ENCODE results near the gene RAP2B. TPM values are rescaled to one million over a fixed set of nuclear protein-coding genes. Genes with fewer than 3 reads are reported as not detected.

The RAP2B gene
- total RNA-seq, 2 experiments from 2014 or later, result 10.4 TPM

DNA sequence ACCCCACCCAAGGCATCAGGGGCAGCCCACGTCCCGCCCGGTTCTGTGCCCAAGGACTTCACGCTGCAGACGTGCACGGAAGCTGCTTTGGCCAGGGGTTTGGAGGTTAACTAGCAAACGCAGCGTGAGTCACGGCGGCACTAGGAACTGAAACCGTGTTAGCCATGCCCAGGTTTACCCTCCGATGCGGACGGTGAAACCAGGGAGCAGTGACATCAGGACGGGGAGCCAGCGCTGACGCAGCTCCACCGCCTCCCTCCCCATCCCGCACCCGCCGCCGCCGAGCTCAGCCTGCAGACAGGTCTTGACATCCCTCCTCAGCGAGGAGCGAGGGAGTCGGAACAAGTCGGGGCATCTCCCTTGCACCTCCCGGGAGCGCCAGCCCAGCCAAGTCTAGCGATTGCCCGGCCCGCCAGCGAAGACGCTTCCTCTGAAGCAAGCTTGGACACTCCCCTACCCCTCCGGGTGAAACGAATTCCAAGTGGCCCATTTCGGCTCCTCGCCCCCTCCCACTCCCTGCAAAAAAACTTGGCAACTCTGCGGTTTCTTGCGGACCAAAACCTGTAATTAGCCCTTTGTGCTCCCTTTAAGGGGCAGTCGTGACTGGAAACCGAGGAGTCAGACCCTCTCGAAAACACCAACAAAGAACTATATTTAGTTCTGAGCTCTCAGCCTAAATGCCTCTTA, 1.4 kb upstream of the RAP2B start:
- ATAC-seq, result peak; percentile 42
- H3K9me3 Mint-ChIP-seq (ENCODE audit: low read depth), result no peaks in the 10 kb centered on the region

DNA sequence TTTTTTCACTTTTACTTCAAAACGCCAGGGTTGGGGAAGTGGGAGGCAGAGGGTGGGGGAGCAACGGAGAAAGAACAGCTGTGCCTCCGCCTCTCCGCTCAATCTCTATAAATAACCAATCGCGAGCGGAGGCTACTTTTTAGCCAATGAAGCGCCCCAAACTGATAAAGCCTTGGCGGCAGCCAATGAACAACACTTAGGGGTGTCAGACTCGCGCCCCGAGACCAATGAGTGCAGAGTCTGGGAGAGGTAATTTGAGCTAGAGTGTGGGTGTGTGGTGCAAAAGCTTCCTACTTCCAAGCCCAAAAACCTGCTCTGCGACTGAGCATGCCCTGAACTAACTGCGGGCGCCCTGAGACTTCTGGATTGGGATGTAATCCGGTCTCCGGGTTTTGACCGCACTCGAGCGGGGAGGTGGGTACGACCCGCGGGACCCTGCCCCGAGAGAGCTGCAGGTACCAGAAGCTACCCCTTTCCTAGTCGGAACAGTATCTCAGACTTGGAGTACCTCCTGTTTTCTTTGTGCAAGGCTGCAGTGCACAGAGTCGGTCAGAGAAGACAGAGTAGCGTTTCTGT, 800 bp upstream of the RAP2B start:
- DNase-seq, result peak; percentile 94
- H3K36me3 Mint-ChIP-seq (ENCODE audit: low read depth), result peaks cover 13% of the 10 kb centered on the region
- CTCF ChIA-PET, result interaction anchor here (0.7 to 2.0 kb wide), 8 partner anchors 49 to 433 kb away, joined by 3 to 6 read pairs (median 4); no protein-coding TSS in a partner anchor
- ATAC-seq, result peak; percentile 83
- POLR2A ChIA-PET, result interaction anchor here (0.6 to 1.5 kb wide), 5 partner anchors 31 to 863 kb away, joined by 3 read pairs; no protein-coding TSS in a partner anchor
- H3K27ac Mint-ChIP-seq, result peak overlapping the region; percentile 97
- intact Hi-C loops (cut with DNase I, micrococcal nuclease), result loop anchor here (1.0 to 10.0 kb wide), 9 partner anchors 60 to 1959 kb away; partner anchors contain the start of genes DHX36 (in 1 of the 2) and GPR171 (in 1 of the 2)
- no peaks in the 10 kb centered on the region for H3K9me3 Mint-ChIP-seq (ENCODE audit: low read depth)
- H3K27me3 Mint-ChIP-seq, result no peaks in the 10 kb centered on the region
- H3K4me1 Mint-ChIP-seq, result peaks cover 32% of the 10 kb centered on the region
- peak overlapping the region; percentile 97 for H3K4me3 Mint-ChIP-seq

More for the DNA sequence above, 1.4 kb upstream of the RAP2B start:
- Mint-ChIP-seq H3K27me3 (no peaks in the 10 kb centered on the region), H3K27ac (peak overlapping the region; percentile 97), H3K4me3 (peak overlapping the region; percentile 97), H3K4me1 (peaks cover 25% of the 10 kb centered on the region), H3K36me3 (ENCODE audit: low read depth) (peaks cover 12% of the 10 kb centered on the region)
- peak; percentile 90 for DNase-seq
- intact Hi-C loops (cut with DNase I, micrococcal nuclease), result loop anchor here (1.0 to 10.0 kb wide), 11 partner anchors 22 to 1958 kb away; partner anchors contain the start of genes DHX36 (in 1 of the 2) and GPR171 (in 1 of the 2)
- POLR2A ChIA-PET, result interaction anchor here (0.5 to 1.5 kb wide), 5 partner anchors 30 to 862 kb away, joined by 3 to 5 read pairs (median 3); no protein-coding TSS in a partner anchor
- CTCF ChIA-PET, result interaction anchor here (0.7 to 2.0 kb wide), 8 partner anchors 49 to 434 kb away, joined by 3 to 6 read pairs (median 4); no protein-coding TSS in a partner anchor

DNA sequence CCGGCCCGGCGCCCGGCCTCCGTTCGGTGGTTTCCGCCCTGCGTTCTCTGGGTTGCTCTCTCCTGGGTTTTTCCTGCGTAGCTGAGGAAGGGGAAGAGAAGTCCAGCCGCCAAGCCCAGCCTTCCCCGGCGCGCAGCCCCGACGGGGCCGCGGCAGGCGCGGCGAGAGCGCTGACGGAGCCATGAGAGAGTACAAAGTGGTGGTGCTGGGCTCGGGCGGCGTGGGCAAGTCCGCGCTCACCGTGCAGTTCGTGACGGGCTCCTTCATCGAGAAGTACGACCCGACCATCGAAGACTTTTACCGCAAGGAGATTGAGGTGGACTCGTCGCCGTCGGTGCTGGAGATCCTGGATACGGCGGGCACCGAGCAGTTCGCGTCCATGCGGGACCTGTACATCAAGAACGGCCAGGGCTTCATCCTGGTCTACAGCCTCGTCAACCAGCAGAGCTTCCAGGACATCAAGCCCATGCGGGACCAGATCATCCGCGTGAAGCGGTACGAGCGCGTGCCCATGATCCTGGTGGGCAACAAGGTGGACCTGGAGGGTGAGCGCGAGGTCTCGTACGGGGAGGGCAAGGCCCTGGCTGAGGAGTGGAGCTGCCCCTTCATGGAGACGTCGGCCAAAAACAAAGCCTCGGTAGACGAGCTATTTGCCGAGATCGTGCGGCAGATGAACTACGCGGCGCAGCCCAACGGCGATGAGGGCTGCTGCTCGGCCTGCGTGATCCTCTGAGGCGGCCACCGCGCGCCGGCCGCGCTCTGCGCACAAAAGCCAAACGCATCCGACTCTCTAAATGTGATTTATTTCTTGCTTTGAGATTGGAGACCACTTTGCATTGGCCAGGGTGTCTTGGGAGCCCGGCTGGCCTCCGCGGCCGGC, 727 bp downstream of the RAP2B start:
- Mint-ChIP-seq H3K36me3 (ENCODE audit: low read depth) (peaks cover 17% of the 10 kb centered on the region), H3K9me3 (ENCODE audit: low read depth) (no peaks in the 10 kb centered on the region), H3K4me3 (peak overlapping the region; percentile 97), H3K4me1 (peaks cover 44% of the 10 kb centered on the region), H3K27me3 (no peaks in the 10 kb centered on the region), H3K27ac (peak overlapping the region; percentile 91)
- DNase-seq, result peak; percentile 64
- CTCF ChIA-PET, result interaction anchor here (0.9 kb wide), 1 partner anchor 606 kb away, joined by 3 read pairs; no protein-coding TSS in a partner anchor
- intact Hi-C loops (cut with DNase I, micrococcal nuclease), result loop anchor here (1.0 to 10.0 kb wide), 7 partner anchors 119 to 1960 kb away; partner anchors contain the start of gene GPR171 (in 1 of the 2)
- ATAC-seq, result no peak
- POLR2A ChIA-PET, result no interaction called here

DNA sequence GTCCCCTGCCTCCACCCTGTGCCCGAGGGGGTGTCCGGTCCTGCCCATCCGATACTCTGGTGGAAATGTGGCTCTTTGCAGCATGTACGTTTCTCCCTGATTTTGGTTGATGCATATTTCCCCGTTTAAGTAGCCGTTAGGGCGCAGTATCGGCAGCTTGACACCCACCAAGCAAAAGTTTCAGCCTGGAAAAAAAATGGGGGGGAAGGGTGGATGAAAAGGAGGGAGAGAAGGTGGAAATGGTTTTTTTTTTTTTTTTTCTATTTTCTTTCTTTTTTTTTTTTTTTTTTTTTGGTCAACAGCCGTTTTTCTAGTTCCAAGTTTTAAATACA, 1.3 kb downstream of the RAP2B start:
- no peak for ATAC-seq
- peaks cover 48% of the 10 kb centered on the region for H3K4me1 Mint-ChIP-seq
- H3K27me3 Mint-ChIP-seq, result no peaks in the 10 kb centered on the region
- peak overlapping the region; percentile 97 for H3K4me3 Mint-ChIP-seq
- peak overlapping the region; percentile 91 for H3K27ac Mint-ChIP-seq
- CTCF ChIA-PET, result interaction anchor here (0.9 to 1.3 kb wide), 3 partner anchors 127 to 605 kb away, joined by 3 read pairs; no protein-coding TSS in a partner anchor
- no peaks in the 10 kb centered on the region for H3K9me3 Mint-ChIP-seq (ENCODE audit: low read depth)
- POLR2A ChIA-PET, result no interaction called here
- intact Hi-C loops (cut with DNase I, micrococcal nuclease), result loop anchor here (1.0 to 10.0 kb wide), 7 partner anchors 120 to 1961 kb away; partner anchors contain the start of gene GPR171 (in 1 of the 2)
- DNase-seq, result no peak
- peaks cover 17% of the 10 kb centered on the region for H3K36me3 Mint-ChIP-seq (ENCODE audit: low read depth)

DNA sequence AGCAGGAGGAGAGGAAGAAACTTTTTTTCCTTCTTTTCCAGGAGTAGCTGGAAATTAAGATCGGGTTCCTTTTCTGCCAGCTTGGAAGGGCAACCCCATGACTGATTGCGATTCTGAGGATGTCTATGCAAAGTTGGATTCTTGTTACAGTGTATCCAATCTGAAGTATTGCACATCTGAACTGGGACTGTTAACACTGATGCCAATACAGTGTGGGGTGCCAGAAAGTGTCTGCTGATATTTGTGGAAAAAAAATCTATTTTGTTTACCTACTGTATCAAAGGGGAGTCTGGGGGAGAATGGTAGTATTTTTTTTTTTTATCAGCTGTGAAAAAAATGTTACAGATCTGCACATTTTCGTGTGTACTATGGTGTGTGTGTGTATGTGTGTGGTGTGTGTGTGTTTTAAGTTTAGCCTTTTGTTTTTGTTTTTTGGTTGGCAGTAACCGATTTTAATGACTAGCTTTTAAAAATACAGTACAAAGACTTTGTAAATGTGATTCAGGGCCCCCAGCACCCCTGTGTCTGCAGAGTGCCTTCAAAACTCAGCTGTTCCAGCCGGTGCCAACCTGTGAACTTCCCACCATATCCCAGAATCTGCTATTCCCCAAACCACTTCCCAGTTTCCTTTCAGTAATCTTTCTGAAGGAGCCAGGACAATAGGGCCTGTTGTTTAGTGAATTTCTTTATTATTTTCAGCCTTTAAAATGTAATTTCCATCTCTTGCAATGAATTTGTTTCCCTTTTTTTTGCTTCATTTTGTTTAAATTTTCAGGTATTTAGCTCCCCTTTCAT, 1.9 kb downstream of the RAP2B start:
- ChIA-PET CTCF (interaction anchor here (0.6 to 1.7 kb wide), 7 partner anchors 22 to 605 kb away, joined by 3 to 6 read pairs (median 3); no protein-coding TSS in a partner anchor), POLR2A (no interaction called here)
- H3K27ac Mint-ChIP-seq, result peak overlapping the region; percentile 91
- H3K4me3 Mint-ChIP-seq, result peak overlapping the region; percentile 97
- DNase-seq (no peak), ATAC-seq (no peak)
- H3K36me3 Mint-ChIP-seq (ENCODE audit: low read depth), result peaks cover 17% of the 10 kb centered on the region
- H3K9me3 Mint-ChIP-seq (ENCODE audit: low read depth), result no peaks in the 10 kb centered on the region
- intact Hi-C loops (cut with DNase I, micrococcal nuclease), result loop anchor here (1.0 to 10.0 kb wide), 7 partner anchors 121 to 1962 kb away; partner anchors contain the start of gene GPR171 (in 1 of the 2)
- peaks cover 48% of the 10 kb centered on the region for H3K4me1 Mint-ChIP-seq
- no peaks in the 10 kb centered on the region for H3K27me3 Mint-ChIP-seq

DNA sequence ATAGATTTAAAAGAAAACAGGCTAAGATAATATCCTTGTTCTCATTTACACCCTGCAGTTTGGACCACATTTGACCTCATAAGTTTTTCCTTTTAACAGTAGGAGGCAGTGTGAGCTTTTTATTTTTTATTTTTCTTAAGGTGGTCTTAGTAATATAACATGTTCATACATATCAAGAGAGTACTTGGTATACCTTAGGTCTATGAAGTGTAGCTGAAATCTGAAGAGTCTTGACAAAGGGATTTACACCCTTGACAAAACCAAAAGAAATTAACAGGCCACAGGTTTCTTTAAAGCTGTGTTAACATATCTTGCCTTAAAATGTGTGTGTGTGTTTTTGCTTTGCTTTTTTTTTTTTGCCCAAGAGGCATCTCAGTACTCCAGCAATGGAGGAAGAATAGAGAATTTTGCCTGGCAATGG, 3.2 kb downstream of the RAP2B start:
- intact Hi-C loops (cut with DNase I, micrococcal nuclease), result loop anchor here (2.0 to 10.0 kb wide), 5 partner anchors 187 to 960 kb away; no protein-coding TSS in a partner anchor
- H3K36me3 Mint-ChIP-seq (ENCODE audit: low read depth), result peaks cover 20% of the 10 kb centered on the region
- H3K4me3 Mint-ChIP-seq, result peak overlapping the region; percentile 97
- DNase-seq, result no peak
- CTCF ChIA-PET, result interaction anchor here (0.6 to 1.7 kb wide), 5 partner anchors 35 to 621 kb away, joined by 3 to 6 read pairs (median 3); no protein-coding TSS in a partner anchor
- peaks cover 46% of the 10 kb centered on the region for H3K4me1 Mint-ChIP-seq
- no peaks in the 10 kb centered on the region for H3K9me3 Mint-ChIP-seq (ENCODE audit: low read depth)
- H3K27ac Mint-ChIP-seq, result peak overlapping the region; percentile 68
- POLR2A ChIA-PET, result no interaction called here
- H3K27me3 Mint-ChIP-seq, result no peaks in the 10 kb centered on the region
- ATAC-seq, result no peak

DNA sequence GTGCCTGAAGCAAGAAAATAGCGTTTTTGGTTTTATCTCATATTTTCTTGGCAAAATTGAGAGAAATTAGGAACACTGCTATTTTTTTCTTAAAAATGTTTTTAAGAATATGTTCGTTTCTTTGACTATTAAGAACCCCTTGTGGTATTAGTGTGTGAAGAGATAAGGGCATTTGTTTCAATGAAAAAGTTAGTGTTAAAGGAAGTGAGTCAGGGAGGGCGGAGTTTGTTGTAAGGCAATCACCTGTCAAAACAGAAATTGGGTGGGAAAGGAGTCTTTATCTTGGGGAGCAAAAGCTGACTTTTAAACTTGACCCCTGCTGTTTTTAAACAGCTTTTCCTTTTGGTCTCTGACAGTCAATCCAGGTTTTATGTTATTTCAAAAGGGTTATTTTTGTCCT, 4.2 kb downstream of the RAP2B start:
- intact Hi-C loops (cut with DNase I, micrococcal nuclease), result loop anchor here (5.0 to 10.0 kb wide), 4 partner anchors 186 to 961 kb away; no protein-coding TSS in a partner anchor
- no peak for ATAC-seq

DNA sequence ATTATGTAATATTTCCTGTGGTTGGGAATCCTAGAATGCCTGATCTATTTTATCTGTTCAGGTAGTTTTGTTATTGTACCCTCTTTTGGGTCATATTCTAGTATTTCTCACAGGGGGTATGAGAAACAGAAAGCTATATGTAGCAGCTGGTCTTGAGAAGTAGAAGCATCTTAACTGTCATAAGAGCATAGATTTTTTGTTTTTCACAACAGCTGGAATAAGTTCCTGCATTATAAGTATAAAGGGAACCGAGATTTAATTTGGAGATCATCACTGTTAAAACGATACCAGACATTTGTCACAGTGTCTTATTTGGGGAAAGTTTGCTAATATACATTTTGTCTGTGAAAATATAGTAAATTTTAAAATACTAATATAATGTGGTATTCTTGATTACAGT, 4.8 kb downstream of the RAP2B start:
- ChIA-PET POLR2A (interaction anchor here (0.6 kb wide), 1 partner anchor 58 kb away, joined by 3 read pairs; no protein-coding TSS in a partner anchor), CTCF (interaction anchor here (0.6 to 1.1 kb wide), 3 partner anchors 120 to 449 kb away, joined by 3 read pairs; no protein-coding TSS in a partner anchor)
- Mint-ChIP-seq H3K9me3 (ENCODE audit: low read depth) (no peaks in the 10 kb centered on the region), H3K27ac (peak overlapping the region; percentile 37), H3K4me1 (peaks cover 45% of the 10 kb centered on the region), H3K36me3 (ENCODE audit: low read depth) (peaks cover 20% of the 10 kb centered on the region), H3K27me3 (no peaks in the 10 kb centered on the region), H3K4me3 (no peak overlapping the region)
- intact Hi-C loops (cut with DNase I, micrococcal nuclease), result loop anchor here (5.0 to 10.0 kb wide), 4 partner anchors 186 to 962 kb away; no protein-coding TSS in a partner anchor
- no peak for ATAC-seq
- no peak for DNase-seq

More for the DNA sequence above, 4.2 kb downstream of the RAP2B start:
- Mint-ChIP-seq H3K36me3 (ENCODE audit: low read depth) (peaks cover 20% of the 10 kb centered on the region), H3K4me3 (peak overlapping the region; percentile 97), H3K27me3 (no peaks in the 10 kb centered on the region), H3K9me3 (ENCODE audit: low read depth) (no peaks in the 10 kb centered on the region), H3K4me1 (peaks cover 45% of the 10 kb centered on the region), H3K27ac (peak overlapping the region; percentile 72)
- peak; percentile 37 for DNase-seq
- ChIA-PET CTCF (interaction anchor here (1.1 kb wide), 1 partner anchor 121 kb away, joined by 3 read pairs; no protein-coding TSS in a partner anchor), POLR2A (no interaction called here)

DNA sequence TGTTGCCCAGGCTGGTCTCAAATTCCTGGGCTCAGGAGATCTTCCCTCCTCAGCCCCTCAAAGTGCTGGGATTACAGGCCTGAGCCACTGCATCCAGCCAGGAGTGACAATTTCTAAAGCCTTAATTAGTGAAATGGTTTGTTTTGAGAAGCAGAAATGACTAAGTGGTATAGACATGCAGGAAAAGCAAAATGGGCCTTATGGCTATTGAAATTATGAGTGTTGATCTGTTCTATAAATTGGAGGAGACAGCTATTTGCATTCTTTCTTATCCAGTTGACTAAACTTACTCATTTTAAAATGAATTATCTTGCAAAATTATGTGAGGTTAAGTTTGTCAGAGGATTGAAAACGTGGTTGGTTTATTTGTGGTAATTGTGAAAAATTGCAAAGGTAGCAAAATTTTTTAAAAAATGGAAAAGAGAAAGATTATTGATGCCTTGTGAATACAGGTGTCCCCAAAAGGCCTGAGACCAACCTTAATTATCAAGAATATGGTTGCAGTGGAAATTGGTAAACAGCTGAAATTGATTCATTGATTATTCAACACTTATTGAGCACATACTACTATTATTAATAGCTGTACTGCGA, 7.9 kb downstream of the RAP2B start:
- ChIA-PET CTCF (interaction anchor here (2.0 kb wide), 1 partner anchor 127 kb away, joined by 9 read pairs; no protein-coding TSS in a partner anchor), POLR2A (no interaction called here)
- no peak overlapping the region for H3K27ac Mint-ChIP-seq
- no peak overlapping the region for H3K4me3 Mint-ChIP-seq
- DNase-seq (no peak), ATAC-seq (no peak)
- H3K4me1 Mint-ChIP-seq, result peaks cover 35% of the 10 kb centered on the region
- H3K9me3 Mint-ChIP-seq (ENCODE audit: low read depth), result no peaks in the 10 kb centered on the region
- peaks cover 10% of the 10 kb centered on the region for H3K36me3 Mint-ChIP-seq (ENCODE audit: low read depth)
- intact Hi-C loops (cut with DNase I, micrococcal nuclease), result loop anchor here (5.0 to 10.0 kb wide), 4 partner anchors 182 to 965 kb away; no protein-coding TSS in a partner anchor
- H3K27me3 Mint-ChIP-seq, result no peaks in the 10 kb centered on the region

Measured in activated CD4-positive, alpha-beta T cell treated with anti-CD3 and anti-CD28 coated beads for 36 hours (primary cell).